ENCODE data around the gene CPTP. TPM values are rescaled to one million over a fixed set of nuclear protein-coding genes. Genes with fewer than 3 reads are reported as not detected.

The CPTP gene
- total RNA-seq, 4 donors from 2014 or later: 8.5 to 18.6 (median 11.5) TPM

GRCh38 chr1:1347663-1348419 is 23.2 kb downstream of the CPTP start:
- ATAC-seq (ENCODE audit: low FRiP score) (no peak), DNase-seq (ENCODE audit: low spot score) (no peak)
- TF ChIP-seq CTCF (IDR thresholded peaks at IDR 0.05): no peak

- ATAC-seq (ENCODE audit: low FRiP score): peak; percentile 2
- no peak for DNase-seq (ENCODE audit: low spot score)
- TF ChIP-seq CTCF (IDR thresholded peaks at IDR 0.05): no peak
Observed at GRCh38 chr1:1348420-1349255, 24.0 kb downstream of the CPTP start.

GRCh38 chr1:1349256-1350012 is 24.8 kb downstream of the CPTP start, which contains the start of gene DVL1:
DVL1 (minus strand) TSS chr1:1349418; CDS start chr1:1349065, 353 bp downstream.
- peak; percentile 50 for DNase-seq (ENCODE audit: low spot score)
- peak; percentile 68 for ATAC-seq (ENCODE audit: low FRiP score)
- no peak for TF ChIP-seq CTCF (IDR thresholded peaks at IDR 0.05)

- DNase-seq (ENCODE audit: low spot score) (no peak), ATAC-seq (ENCODE audit: low FRiP score) (no peak)
Observed at GRCh38 chr1:1351511-1352427, 27.2 kb downstream of the CPTP start.

GRCh38 chr1:1352786-1353388 is 28.3 kb downstream of the CPTP start:
- DNase-seq (ENCODE audit: low spot score): no peak
- no peak for TF ChIP-seq CTCF (IDR thresholded peaks at IDR 0.05)
- no peak for ATAC-seq (ENCODE audit: low FRiP score)

More at GRCh38 chr1:1351511-1352427, 27.2 kb downstream of the CPTP start:
- no peak for TF ChIP-seq CTCF (IDR thresholded peaks at IDR 0.05)

Measured in omental fat pad (tissue), 4 donors.